Right lobe of liver (tissue), 4 donors: ENCODE data around the gene KRT7.

ENCODE experiments used
- CTCF ChIP-seq, 4 donors: fragments of 200-600 bp in 3 of 4; fragments of 450-650 bp in 1 of 4; IDR thresholded peaks; one replicate each; pipeline versions ENCODE4 v1.5.1 to v1.8.0; 2016 to 2022; ENCODE audit warnings: antibody characterized with exemption in 4 of 4, mild to moderate bottlenecking in 2 of 4
- POLR2A ChIP-seq: fragments of 450-650 bp; IDR thresholded peaks from one replicate; pipeline ENCODE4 v1.6.1; 2017; ENCODE audit warnings: antibody characterized with exemption, mild to moderate bottlenecking
- donor health status: DM: no; HTN: no; CAD: no.
- donor health status: DM: no; HTN: no; CAD: no.
- donor health status: DM: no; HTN: yes; CAD: no.

GRCh38 chr12:52222692-52223091, 10.4 kb upstream of the KRT7 start:
- TF ChIP-seq CTCF (IDR thresholded peaks at IDR 0.05) (no peak), POLR2A (no peak)
